Effector CD4-positive, alpha-beta T cell (primary cell): Measurements from ENCODE around the gene ANKRD49.

Experiments
- DNase-seq: peaks from one replicate; pipeline ENCODE4 v3.0.0-alpha.2; 2020

Gene ANKRD49

DNA sequence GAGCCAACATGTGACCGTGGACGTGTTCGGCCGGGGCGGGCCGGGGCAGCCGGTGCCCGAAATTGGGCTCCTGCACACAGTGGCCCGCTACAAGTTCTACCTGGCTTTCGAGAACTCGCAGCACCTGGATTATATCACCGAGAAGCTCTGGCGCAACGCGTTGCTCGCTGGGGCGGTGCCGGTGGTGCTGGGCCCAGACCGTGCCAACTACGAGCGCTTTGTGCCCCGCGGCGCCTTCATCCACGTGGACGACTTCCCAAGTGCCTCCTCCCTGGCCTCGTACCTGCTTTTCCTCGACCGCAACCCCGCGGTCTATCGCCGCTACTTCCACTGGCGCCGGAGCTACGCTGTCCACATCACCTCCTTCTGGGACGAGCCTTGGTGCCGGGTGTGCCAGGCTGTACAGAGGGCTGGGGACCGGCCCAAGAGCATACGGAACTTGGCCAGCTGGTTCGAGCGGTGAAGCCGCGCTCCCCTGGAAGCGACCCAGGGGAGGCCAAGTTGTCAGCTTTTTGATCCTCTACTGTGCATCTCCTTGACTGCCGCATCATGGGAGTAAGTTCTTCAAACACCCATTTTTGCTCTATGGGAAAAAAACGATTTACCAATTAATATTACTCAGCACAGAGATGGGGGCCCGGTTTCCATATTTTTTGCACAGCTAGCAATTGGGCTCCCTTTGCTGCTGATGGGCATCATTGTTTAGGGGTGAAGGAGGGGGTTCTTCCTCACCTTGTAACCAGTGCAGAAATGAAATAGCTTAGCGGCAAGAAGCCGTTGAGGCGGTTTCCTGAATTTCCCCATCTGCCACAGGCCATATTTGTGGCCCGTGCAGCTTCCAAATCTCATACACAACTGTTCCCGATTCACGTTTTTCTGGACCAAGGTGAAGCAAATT is 51.7 kb downstream of the ANKRD49 start:
- no peak for DNase-seq

DNA sequence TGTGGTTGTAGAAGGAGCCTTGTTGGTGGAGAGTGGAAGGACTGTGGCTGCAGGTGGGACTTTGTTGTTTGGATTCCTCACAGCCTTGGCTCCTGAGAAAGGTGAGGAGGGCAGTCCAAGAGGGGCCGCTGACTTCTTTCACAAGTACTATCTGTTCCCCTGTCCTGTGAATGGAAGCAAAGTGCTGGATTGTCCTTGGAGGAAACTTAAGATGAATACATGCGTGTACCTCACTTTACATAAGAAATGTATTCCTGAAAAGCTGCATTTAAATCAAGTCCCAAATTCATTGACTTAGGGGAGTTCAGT is 52.3 kb downstream of the ANKRD49 start:
- no peak for DNase-seq

DNA sequence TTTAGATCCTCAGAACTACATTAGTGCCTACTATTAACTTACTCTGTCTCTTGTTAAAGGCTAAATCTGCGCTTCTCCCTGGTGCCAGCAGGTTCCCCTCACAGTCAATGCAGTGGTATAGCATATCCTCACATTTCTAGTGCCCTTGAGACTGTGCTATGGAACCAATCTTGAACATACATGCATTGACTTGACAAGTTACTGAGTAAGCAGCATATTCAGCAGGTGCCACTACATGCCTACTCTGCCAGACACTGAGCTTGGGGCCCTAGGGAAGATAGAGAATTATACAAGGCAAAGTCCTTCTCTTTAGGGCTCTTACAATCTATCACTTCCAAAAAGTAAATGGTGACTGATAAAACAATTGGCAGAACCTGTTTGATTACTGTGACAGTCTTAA is 53.1 kb downstream of the ANKRD49 start:
- no peak for DNase-seq

DNA sequence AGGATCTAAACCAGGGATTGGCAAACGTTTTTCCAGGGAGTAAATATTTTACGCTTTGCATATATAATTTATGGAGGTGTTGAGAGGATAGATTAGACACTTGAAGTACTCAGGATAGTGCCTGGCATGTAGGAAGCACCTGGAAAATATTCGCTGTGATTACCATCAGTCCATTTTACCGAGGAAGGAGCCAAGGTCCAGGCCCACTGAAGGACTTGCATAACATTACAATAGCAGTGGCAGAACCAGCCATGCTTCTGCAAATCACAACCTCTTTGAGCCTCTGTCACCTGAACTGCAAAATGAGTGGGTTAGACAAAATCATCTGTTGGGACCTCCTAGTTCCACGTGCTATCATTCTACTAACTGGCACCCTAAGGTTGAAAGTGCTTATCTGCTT is 55.4 kb downstream of the ANKRD49 start:
- no peak for DNase-seq
